ENCODE results near the gene INPP5A.

INPP5A gene

DNA sequence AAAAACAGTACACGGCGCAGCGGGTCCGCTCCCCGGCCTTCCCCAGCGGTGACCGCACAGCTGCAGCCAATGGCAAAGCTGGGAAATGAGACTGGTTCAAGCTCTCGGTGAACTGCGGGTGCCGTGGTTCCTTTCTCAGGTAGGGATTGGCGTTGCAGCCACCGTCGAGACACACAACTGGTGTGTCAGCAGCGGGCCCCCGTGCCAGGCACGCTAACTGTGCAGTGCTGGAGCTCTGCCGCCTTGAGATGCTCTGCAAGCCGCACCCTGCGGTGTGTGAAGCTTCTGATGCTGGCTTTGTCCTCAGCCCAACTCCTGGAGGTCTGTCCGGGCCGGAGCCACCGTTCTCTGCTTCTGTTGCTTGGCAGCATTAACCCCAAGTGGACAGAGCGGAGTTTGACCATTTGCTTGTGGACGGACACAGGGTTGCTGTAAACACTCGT lies 269.0 kb downstream of the INPP5A start:
- H3K9me3 ChIP-seq (ENCODE audit: insufficient read depth, low read length) = peaks cover 4% of the 10 kb centered on the region; the same call in 1 of the 2 replicates
- TF ChIP-seq ZNF274 (IDR thresholded peaks at IDR 0.05; ENCODE audit: low read depth, low read length) (no peak), YY1 (IDR thresholded peaks at IDR 0.05; ENCODE audit: insufficient read depth, insufficient read length) (no peak), SUZ12 (IDR thresholded peaks at IDR 0.05; ENCODE audit: extremely low read depth, insufficient read depth, insufficient read length) (no peak)
- no peaks in the 10 kb centered on the region for H3K27me3 ChIP-seq (ENCODE audit: insufficient read depth, insufficient read length)
- no peak overlapping the region for H3K4me3 ChIP-seq (ENCODE audit: insufficient read length, low read depth)
- H3K36me3 ChIP-seq (ENCODE audit: insufficient read depth, insufficient read length, low read length) = no peaks in the 10 kb centered on the region
- no peak for DNase-seq (ENCODE audit: low read depth, low spot score)
- H3K9ac ChIP-seq (ENCODE audit: insufficient read length, low read depth) = no peak overlapping the region
- H3K4me1 ChIP-seq (ENCODE audit: insufficient read depth, insufficient read length) = peaks cover 2% of the 10 kb centered on the region

DNA sequence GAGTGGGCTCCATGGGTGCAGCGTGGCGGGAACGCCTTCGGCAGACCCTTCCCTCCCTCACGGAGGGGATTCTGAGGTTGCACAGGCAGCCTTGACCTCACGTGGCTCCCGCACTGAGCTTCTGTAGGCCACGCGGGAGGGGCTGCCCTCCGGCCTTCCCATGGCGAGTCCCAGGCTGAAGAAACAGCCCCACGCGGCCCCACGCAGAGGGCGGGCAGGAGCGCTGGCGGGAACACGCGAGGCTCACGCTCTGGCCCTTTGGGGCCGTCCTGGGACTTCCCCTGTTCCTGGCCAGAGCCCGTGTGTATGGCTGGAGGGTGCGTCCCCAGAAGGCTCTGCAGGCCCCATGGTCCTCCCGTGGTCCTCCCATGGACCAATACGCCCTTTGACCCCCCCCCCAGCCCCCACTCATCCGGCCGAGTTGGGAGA lies 270.0 kb downstream of the INPP5A start:
- TF ChIP-seq ZNF274 (IDR thresholded peaks at IDR 0.05; ENCODE audit: low read depth, low read length) = no peak
- no peak for TF ChIP-seq YY1 (IDR thresholded peaks at IDR 0.05; ENCODE audit: insufficient read depth, insufficient read length)
- TF ChIP-seq SUZ12 (IDR thresholded peaks at IDR 0.05; ENCODE audit: extremely low read depth, insufficient read depth, insufficient read length) = no peak
- Histone ChIP-seq H3K9ac (ENCODE audit: insufficient read length, low read depth) (no peak overlapping the region), H3K36me3 (ENCODE audit: insufficient read depth, insufficient read length, low read length) (no peaks in the 10 kb centered on the region), H3K4me1 (ENCODE audit: insufficient read depth, insufficient read length) (peaks cover 2% of the 10 kb centered on the region), H3K4me3 (ENCODE audit: insufficient read length, low read depth) (no peak overlapping the region), H3K9me3 (ENCODE audit: insufficient read depth, low read length) (no peaks in the 10 kb centered on the region), H3K27me3 (ENCODE audit: insufficient read depth, insufficient read length) (no peaks in the 10 kb centered on the region)
- DNase-seq (ENCODE audit: low read depth, low spot score) = no peak

DNA sequence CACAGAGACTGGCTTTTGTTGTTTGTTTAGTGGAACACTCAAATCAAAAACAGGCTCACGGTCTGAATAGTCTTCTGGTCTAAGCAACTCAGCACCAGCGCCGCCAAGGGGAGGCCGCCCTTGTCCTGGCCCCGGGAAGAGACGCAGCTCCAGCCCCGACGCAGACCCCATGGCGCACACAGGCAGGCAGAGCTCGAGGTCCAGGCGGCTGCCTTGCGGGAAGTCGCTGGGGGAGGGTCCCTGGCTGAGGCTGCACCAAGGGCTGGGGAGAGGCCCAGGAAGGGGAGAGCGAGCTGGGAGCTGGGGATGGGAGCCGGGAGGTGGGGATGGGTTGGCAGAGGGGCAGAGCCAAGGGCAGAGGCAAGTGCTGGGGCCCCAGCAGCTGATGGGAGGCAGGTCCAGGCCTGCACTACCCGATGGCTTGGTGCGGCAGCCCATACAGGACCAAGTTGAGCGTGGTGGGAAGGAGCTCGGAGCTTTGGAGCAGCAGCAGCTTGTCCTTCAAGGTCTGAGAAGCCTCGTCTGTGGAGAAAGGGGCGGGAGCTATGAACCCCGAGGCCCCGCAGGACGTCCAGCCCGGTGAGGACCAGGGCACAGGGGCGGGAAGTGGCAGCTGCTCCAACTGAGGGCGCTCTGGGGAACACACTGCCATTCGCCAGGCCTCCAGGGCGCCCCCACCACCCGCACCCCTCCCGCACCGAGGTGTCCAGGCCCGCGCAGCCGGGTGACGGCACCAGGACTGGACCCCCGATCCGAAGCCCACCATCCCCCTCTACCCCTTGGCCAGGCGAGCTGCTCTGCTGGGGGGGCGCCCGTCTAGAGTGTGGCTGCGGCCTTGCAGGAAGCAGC lies 271.0 kb downstream of the INPP5A start:
- H3K36me3 ChIP-seq (ENCODE audit: insufficient read depth, insufficient read length, low read length) = no peaks in the 10 kb centered on the region
- DNase-seq (ENCODE audit: low read depth, low spot score) = no peak
- H3K9ac ChIP-seq (ENCODE audit: insufficient read length, low read depth) = no peak overlapping the region
- no peak overlapping the region for H3K4me3 ChIP-seq (ENCODE audit: insufficient read length, low read depth)
- H3K9me3 ChIP-seq (ENCODE audit: insufficient read depth, low read length) = no peaks in the 10 kb centered on the region
- TF ChIP-seq ZNF274 (IDR thresholded peaks at IDR 0.05; ENCODE audit: low read depth, low read length) (no peak), YY1 (IDR thresholded peaks at IDR 0.05; ENCODE audit: insufficient read depth, insufficient read length) (no peak), SUZ12 (IDR thresholded peaks at IDR 0.05; ENCODE audit: extremely low read depth, insufficient read depth, insufficient read length) (no peak)
- H3K4me1 ChIP-seq (ENCODE audit: insufficient read depth, insufficient read length) = peaks cover 2% of the 10 kb centered on the region
- no peaks in the 10 kb centered on the region for H3K27me3 ChIP-seq (ENCODE audit: insufficient read depth, insufficient read length)

DNA sequence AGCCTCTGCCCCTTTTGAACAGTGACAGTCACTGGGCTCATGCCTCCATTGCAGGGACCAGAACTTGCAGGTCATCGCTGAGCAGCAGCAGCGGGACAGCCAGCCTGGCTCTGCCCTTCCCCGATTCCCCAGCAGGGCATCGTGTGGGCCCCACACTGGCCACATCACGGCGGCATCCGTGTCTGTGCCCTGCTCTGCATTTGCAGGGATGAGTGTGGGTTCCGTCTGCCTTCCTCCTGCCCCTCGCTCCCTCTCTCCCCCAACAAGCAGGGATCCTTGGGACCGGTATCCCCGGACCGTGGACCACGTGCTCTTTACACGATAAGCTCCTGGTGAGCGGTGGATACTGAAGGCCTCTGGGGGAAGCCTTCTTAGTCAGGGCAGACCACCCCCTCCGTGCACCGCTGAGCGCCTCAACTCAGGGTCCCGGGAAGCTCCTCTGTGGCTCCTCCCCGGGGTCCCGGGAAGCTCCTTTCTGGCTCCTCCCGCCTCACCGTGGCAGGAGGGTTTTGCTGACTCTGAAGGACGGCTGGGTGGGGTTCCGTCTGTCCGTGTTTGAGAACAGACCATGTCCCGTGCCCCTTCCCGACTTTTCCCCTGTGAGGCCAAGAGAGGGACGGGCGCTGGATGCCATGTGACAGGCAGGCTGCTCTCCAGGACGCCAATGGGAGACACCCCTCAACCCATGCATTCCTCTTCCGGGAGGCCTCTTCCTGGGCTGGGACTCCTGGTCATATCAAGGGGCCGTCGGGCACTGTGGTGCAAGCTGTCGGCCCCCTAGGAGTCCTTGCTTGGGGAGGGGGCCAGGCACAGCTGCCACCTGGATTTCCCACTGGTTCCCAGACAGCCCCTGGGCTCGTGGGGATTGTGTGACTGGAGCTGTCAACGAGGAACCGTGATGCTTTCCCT lies 271.9 kb downstream of the INPP5A start:
- no peak overlapping the region for H3K9ac ChIP-seq (ENCODE audit: insufficient read length, low read depth)
- DNase-seq (ENCODE audit: low read depth, low spot score) = no peak
- TF ChIP-seq ZNF274 (IDR thresholded peaks at IDR 0.05; ENCODE audit: low read depth, low read length) (no peak), YY1 (IDR thresholded peaks at IDR 0.05; ENCODE audit: insufficient read depth, insufficient read length) (no peak), SUZ12 (IDR thresholded peaks at IDR 0.05; ENCODE audit: extremely low read depth, insufficient read depth, insufficient read length) (no peak)
- no peaks in the 10 kb centered on the region for H3K36me3 ChIP-seq (ENCODE audit: insufficient read depth, insufficient read length, low read length)
- H3K27me3 ChIP-seq (ENCODE audit: insufficient read depth, insufficient read length) = no peaks in the 10 kb centered on the region
- peaks cover 2% of the 10 kb centered on the region for H3K4me1 ChIP-seq (ENCODE audit: insufficient read depth, insufficient read length)
- H3K4me3 ChIP-seq (ENCODE audit: insufficient read length, low read depth) = no peak overlapping the region
- H3K9me3 ChIP-seq (ENCODE audit: insufficient read depth, low read length) = no peaks in the 10 kb centered on the region

DNA sequence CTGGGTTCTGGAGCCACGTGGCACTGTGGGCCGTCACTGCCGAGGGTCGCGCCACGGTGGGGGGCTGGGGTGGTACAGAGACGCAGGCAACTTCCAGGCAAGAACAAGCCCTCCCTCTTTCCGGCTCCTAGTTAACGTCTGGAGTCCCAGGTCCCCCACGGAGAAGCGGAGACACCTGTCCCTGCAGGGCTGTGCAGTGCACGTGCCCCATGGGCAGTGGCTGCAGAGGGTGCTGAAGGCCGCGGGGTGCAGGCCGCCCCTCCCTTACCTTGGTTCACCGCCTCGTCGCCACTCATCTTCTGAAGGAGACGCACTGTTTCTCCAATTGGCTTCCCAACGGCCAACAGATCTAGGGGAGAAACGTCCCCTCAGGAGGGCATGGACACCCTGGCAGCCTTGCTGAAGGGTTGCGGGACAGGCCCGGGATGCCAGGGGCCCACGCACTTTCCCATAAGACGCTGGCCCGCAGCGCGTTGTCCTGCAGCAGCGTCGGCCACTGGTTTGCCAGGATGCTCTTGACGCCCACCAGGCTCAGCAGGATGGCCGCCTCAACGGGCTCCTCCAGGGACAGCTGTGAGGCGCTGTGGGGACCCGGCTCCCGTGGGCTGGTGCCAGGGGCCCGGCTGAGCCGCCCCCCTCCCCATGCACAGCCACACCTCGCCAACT lies 272.7 kb downstream of the INPP5A start:
- Histone ChIP-seq H3K9ac (ENCODE audit: insufficient read length, low read depth) (no peak overlapping the region), H3K36me3 (ENCODE audit: insufficient read depth, insufficient read length, low read length) (no peaks in the 10 kb centered on the region), H3K27me3 (ENCODE audit: insufficient read depth, insufficient read length) (no peaks in the 10 kb centered on the region), H3K4me3 (ENCODE audit: insufficient read length, low read depth) (no peak overlapping the region), H3K4me1 (ENCODE audit: insufficient read depth, insufficient read length) (peaks cover 2% of the 10 kb centered on the region), H3K9me3 (ENCODE audit: insufficient read depth, low read length) (no peaks in the 10 kb centered on the region)
- TF ChIP-seq SUZ12 (IDR thresholded peaks at IDR 0.05; ENCODE audit: extremely low read depth, insufficient read depth, insufficient read length) = no peak
- DNase-seq (ENCODE audit: low read depth, low spot score) = no peak

DNA sequence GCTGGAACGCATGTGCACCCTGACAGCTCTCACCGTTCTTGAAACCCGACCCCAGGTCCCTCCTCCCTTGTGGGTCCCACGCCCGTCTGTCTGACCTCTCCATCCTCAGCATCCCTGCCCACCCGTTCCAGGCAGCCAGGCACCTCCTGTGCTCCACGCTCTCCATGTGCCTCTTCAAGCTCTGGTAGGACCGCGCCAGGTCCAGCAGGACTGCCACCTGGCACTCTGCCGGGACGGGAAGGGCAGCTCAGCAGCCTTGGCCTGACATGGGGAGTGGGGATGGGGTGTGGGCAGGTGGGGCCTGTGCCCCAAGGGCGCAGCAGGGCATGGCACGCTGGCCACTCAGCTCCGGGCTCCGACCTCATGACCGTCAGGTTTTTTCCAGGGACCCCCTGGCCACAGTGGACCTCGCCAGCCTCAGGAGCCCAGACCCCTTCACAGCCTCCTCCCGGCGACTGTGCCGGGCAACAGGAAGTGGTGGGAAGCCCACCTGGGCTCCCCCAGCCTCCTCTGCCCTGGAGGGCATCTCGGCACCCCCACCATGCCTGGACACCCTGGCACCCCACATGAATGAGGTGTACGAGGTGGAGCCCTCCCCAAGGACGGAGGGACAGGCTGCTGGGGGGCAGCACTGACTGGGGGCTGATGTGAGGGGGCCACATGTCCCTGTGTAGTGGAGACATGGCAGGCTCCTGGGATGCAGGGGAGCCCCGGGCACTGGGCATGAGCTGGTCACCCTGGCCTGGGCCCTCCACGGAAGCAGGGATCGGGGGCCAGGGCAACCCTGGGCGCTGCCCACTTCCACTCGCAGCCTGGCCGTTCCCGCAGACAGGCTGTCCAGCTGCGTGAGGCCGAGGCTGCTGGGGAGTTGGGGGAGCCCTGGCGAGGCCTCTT lies 273.5 kb downstream of the INPP5A start:
- Histone ChIP-seq H3K9ac (ENCODE audit: insufficient read length, low read depth) (no peak overlapping the region), H3K4me3 (ENCODE audit: insufficient read length, low read depth) (no peak overlapping the region), H3K9me3 (ENCODE audit: insufficient read depth, low read length) (no peaks in the 10 kb centered on the region), H3K36me3 (ENCODE audit: insufficient read depth, insufficient read length, low read length) (no peaks in the 10 kb centered on the region), H3K4me1 (ENCODE audit: insufficient read depth, insufficient read length) (peaks cover 2% of the 10 kb centered on the region), H3K27me3 (ENCODE audit: insufficient read depth, insufficient read length) (no peaks in the 10 kb centered on the region)
- no peak for DNase-seq (ENCODE audit: low read depth, low spot score)
- no peak for TF ChIP-seq YY1 (IDR thresholded peaks at IDR 0.05; ENCODE audit: insufficient read depth, insufficient read length)
- TF ChIP-seq SUZ12 (IDR thresholded peaks at IDR 0.05; ENCODE audit: extremely low read depth, insufficient read depth, insufficient read length) = no peak
- no peak for TF ChIP-seq ZNF274 (IDR thresholded peaks at IDR 0.05; ENCODE audit: low read depth, low read length)
